HL-60 (cell line): ENCODE data around the gene ADRA2C.

Experiments used
- CTCF ChIP-seq: IDR thresholded peaks from one replicate; pipeline ENCODE4 v1.5.1; 2011; ENCODE audit warnings: low read length, control low read depth, inconsistent platforms; ENCODE audit not compliant: insufficient read depth
- POLR2AphosphoS5 ChIP-seq: IDR thresholded peaks from 2 replicates; pipeline ENCODE4 v1.6.1; 2012; ENCODE audit warnings: low read depth
- SPI1 ChIP-seq: IDR thresholded peaks from 2 replicates; pipeline ENCODE4 v1.6.1; 2012; ENCODE audit warnings: low read depth, mild to moderate bottlenecking, borderline replicate concordance
- TF ChIP-seq, protein P1 (sequence below): IDR thresholded peaks from 2 replicates; pipeline ENCODE4 v1.6.1; 2012; ENCODE audit warnings: low read depth; ENCODE audit not compliant: insufficient replicate concordance

GRCh38 chr4:3808597-3808996 lies 42.4 kb downstream of the ADRA2C start:
- TF ChIP-seq CTCF (no peak), POLR2AphosphoS5 (no peak), SPI1 (no peak)
- TF ChIP-seq, protein P1, sequence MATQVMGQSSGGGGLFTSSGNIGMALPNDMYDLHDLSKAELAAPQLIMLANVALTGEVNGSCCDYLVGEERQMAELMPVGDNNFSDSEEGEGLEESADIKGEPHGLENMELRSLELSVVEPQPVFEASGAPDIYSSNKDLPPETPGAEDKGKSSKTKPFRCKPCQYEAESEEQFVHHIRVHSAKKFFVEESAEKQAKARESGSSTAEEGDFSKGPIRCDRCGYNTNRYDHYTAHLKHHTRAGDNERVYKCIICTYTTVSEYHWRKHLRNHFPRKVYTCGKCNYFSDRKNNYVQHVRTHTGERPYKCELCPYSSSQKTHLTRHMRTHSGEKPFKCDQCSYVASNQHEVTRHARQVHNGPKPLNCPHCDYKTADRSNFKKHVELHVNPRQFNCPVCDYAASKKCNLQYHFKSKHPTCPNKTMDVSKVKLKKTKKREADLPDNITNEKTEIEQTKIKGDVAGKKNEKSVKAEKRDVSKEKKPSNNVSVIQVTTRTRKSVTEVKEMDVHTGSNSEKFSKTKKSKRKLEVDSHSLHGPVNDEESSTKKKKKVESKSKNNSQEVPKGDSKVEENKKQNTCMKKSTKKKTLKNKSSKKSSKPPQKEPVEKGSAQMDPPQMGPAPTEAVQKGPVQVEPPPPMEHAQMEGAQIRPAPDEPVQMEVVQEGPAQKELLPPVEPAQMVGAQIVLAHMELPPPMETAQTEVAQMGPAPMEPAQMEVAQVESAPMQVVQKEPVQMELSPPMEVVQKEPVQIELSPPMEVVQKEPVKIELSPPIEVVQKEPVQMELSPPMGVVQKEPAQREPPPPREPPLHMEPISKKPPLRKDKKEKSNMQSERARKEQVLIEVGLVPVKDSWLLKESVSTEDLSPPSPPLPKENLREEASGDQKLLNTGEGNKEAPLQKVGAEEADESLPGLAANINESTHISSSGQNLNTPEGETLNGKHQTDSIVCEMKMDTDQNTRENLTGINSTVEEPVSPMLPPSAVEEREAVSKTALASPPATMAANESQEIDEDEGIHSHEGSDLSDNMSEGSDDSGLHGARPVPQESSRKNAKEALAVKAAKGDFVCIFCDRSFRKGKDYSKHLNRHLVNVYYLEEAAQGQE: no peak
